Bronchial epithelial cell (primary cell): ENCODE measurements around the gene TCERG1L. TPM values are rescaled to one million over a fixed set of nuclear protein-coding genes. Genes with fewer than 3 reads are reported as not detected.

Experiments
- DNase-seq: peaks from one replicate; pipeline ENCODE4 v3.0.0-alpha.2; 2010; ENCODE audit warnings: low read depth
- FAIRE-seq: peaks from 2 replicates; lab custom pipeline; 2011; peaks lifted over from hg19 to GRCh38; lab: Jason Lieb, UNC
- H3K27me3 ChIP-seq: 2 replicates; pipeline ENCODE4 v1.5.1; 2011; ENCODE audit warnings: low read length; ENCODE audit not compliant: control insufficient read depth, insufficient read depth
- H3K36me3 ChIP-seq: 2 replicates; pipeline ENCODE4 v1.5.1; 2011; ENCODE audit warnings: low read length; ENCODE audit not compliant: control insufficient read depth, insufficient read depth
- H3K4me3 ChIP-seq: 2 replicates; pipeline ENCODE4 v1.5.1; 2011; ENCODE audit warnings: mild to moderate bottlenecking, low read depth, low read length, control low read depth
- CTCF ChIP-seq: IDR thresholded peaks from 2 replicates; pipeline ENCODE4 v1.5.1; 2011; ENCODE audit warnings: mild to moderate bottlenecking, moderate library complexity, low read length, control low read depth, inconsistent platforms; ENCODE audit not compliant: insufficient read depth, severe bottlenecking
- total RNA-seq: library from RNA; depleted of rRNA; stranded (reverse); fragments of >200 nt; gene quantifications from 2 replicates; pipeline ENCODE4 v1.2.1, GENCODE V29; 2014

The TCERG1L gene
- total RNA-seq, 1 donor from 2014 or later: not detected

GRCh38 chr10:131088619-131089018 lies 222.9 kb downstream of the TCERG1L start:
- no peak for TF ChIP-seq CTCF
- FAIRE-seq (no peak), DNase-seq (no peak)
- H3K27me3 ChIP-seq: no peaks in the 10 kb centered on the region
- no peak overlapping the region for H3K4me3 ChIP-seq
- H3K36me3 ChIP-seq: no peaks in the 10 kb centered on the region

GRCh38 chr10:131087464-131088215 lies 223.9 kb downstream of the TCERG1L start:
- TF ChIP-seq CTCF: no peak
- no peaks in the 10 kb centered on the region for H3K36me3 ChIP-seq
- no peak for DNase-seq
- H3K27me3 ChIP-seq: no peaks in the 10 kb centered on the region
- no peak overlapping the region for H3K4me3 ChIP-seq
- no peak for FAIRE-seq

GRCh38 chr10:131086511-131086910 lies 225.0 kb downstream of the TCERG1L start:
- DNase-seq (no peak), FAIRE-seq (no peak)
- TF ChIP-seq CTCF: no peak
- Histone ChIP-seq H3K36me3 (no peaks in the 10 kb centered on the region), H3K27me3 (no peaks in the 10 kb centered on the region), H3K4me3 (no peak overlapping the region)

- no peak for DNase-seq
- H3K36me3 ChIP-seq: no peaks in the 10 kb centered on the region
- H3K4me3 ChIP-seq: no peak overlapping the region
- no peak for FAIRE-seq
- TF ChIP-seq CTCF: no peak
- H3K27me3 ChIP-seq: no peaks in the 10 kb centered on the region
Observed at GRCh38 chr10:131086094-131086493, 225.4 kb downstream of the TCERG1L start.

GRCh38 chr10:131085091-131085860 lies 226.2 kb downstream of the TCERG1L start:
- Histone ChIP-seq H3K27me3 (no peaks in the 10 kb centered on the region), H3K4me3 (no peak overlapping the region), H3K36me3 (no peaks in the 10 kb centered on the region)
- FAIRE-seq (no peak), DNase-seq (no peak)
- TF ChIP-seq CTCF: no peak
